ENCODE data around the gene FIBCD1.

Gene FIBCD1

GRCh38 chr9:130893341-130894101, 45.5 kb downstream of the FIBCD1 start:
- no peak for DNase-seq

- DNase-seq, result no peak
These were observed 46.4 kb downstream of the FIBCD1 start for GRCh38 chr9:130892477-130893304.

GRCh38 chr9:130891688-130892476, 47.2 kb downstream of the FIBCD1 start:
- no peak for DNase-seq

- no peak for DNase-seq
These were observed 48.0 kb downstream of the FIBCD1 start for GRCh38 chr9:130890870-130891687.

GRCh38 chr9:130890124-130890523, 48.9 kb downstream of the FIBCD1 start:
- no peak for DNase-seq

- DNase-seq, result no peak
These were observed 50.7 kb downstream of the FIBCD1 start for GRCh38 chr9:130888146-130888885.

- no peak for DNase-seq
These were observed 51.4 kb downstream of the FIBCD1 start for GRCh38 chr9:130887494-130888144.

- no peak for DNase-seq
These were observed 52.1 kb downstream of the FIBCD1 start for GRCh38 chr9:130886981-130887380.

GRCh38 chr9:130885484-130886375, 53.3 kb downstream of the FIBCD1 start:
- no peak for DNase-seq

GRCh38 chr9:130884542-130885483, 54.2 kb downstream of the FIBCD1 start:
- DNase-seq, result no peak

GRCh38 chr9:130884111-130884531, 54.9 kb downstream of the FIBCD1 start:
- DNase-seq, result no peak

- no peak for DNase-seq
These were observed 55.6 kb downstream of the FIBCD1 start for GRCh38 chr9:130883479-130883878.

- no peak for DNase-seq
These were observed 56.3 kb downstream of the FIBCD1 start for GRCh38 chr9:130882696-130883225.

GRCh38 chr9:130881516-130881915, 57.5 kb downstream of the FIBCD1 start:
- DNase-seq, result no peak

GRCh38 chr9:130880599-130881220, 58.3 kb downstream of the FIBCD1 start:
- DNase-seq, result no peak

GRCh38 chr9:130879863-130880411, 59.1 kb downstream of the FIBCD1 start:
- no peak for DNase-seq

- no peak for DNase-seq
These were observed 60.8 kb downstream of the FIBCD1 start for GRCh38 chr9:130878295-130878694.

- no peak for DNase-seq
These were observed 61.7 kb downstream of the FIBCD1 start for GRCh38 chr9:130877300-130877699.
